ENCODE measurements around the gene MIPEP.

MIPEP gene

DNA sequence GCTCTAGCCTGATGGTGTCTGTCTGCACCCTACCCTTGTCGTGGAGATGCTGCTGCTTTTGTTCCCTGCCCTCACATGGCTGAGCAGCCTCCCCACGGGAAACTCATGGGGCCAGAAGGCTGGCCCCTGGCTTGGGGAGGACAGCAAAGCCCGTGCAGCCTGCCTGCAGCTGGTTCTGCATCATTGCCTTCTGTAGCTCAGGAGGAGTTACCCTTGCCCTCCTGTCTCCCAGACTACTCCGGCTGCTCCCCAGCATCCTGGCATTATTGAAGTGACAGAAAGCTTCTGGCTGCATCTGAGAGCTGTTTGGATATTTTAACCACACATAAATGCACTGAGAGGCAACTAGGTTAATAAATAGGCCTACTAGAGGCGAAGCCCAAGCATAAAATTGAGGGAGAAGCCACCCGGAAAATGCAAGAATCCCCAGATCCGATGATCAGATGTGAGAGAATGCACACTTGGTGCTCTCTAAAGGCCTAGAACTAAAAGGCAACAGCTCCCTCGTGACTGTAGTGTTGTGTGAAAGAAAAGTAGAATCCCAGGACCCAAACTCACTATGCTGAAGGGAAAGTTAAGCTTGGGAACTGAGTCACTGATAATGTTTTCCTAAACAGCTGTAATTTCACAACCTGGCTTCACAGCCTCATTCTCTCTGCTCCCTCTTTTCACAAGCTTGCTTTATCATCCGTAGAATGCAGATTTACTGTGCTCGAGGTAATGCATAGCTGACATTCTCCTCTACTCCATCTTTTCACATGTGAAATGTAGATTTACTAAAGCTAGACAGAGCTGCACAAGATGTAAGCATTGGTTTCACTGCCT is 208.1 kb downstream of the MIPEP start:
- Mint-ChIP-seq H3K36me3 (ENCODE audit: insufficient read depth) (no peaks in the 10 kb centered on the region), H3K27ac (ENCODE audit: low read depth) (no peak overlapping the region), H3K4me3 (no peak overlapping the region), H3K27me3 (peaks cover 40% of the 10 kb centered on the region), H3K9me3 (no peaks in the 10 kb centered on the region), H3K4me1 (no peaks in the 10 kb centered on the region)
- no peak for DNase-seq (ENCODE audit: low spot score in 2 of 2)
- no peak for ATAC-seq (replicated peaks; ENCODE audit: extremely low read depth, poor library complexity, severe bottlenecking)

Measured in central memory CD8-positive, alpha-beta T cell (primary cell).